Keratinocyte (primary cell): ENCODE data around the gene B4GALT4. TPM values are rescaled to one million over a fixed set of nuclear protein-coding genes. Genes with fewer than 3 reads are reported as not detected.
A peak's percentile ranks its signal among the peaks of the same experiment; 100 is the strongest.
"Not testable (repeated sequence)": the region's sequence is repeated elsewhere in the genome, so short reads cannot be mapped to it uniquely, and the experiment has no call there.

Experiments
- DNase-seq: peaks from one replicate; pipeline ENCODE4 v3.0.0-alpha.2; 2011; ENCODE audit warnings: low read depth, missing footprints, low spot score
- FAIRE-seq: peaks from 2 replicates; lab custom pipeline; 2011; peaks lifted over from hg19 to GRCh38; lab: Jason Lieb, UNC
- H2AFZ ChIP-seq: 2 replicates; pipeline ENCODE4 v1.6.0; 2012; ENCODE audit warnings: low read length, control low read depth, inconsistent platforms; ENCODE audit not compliant: control insufficient read depth
- H3K27ac ChIP-seq: 2 replicates; pipeline ENCODE4 v1.5.1; 2011; ENCODE audit warnings: low read length; ENCODE audit not compliant: control insufficient read depth, insufficient read depth
- H3K27me3 ChIP-seq: 3 replicates; pipeline ENCODE4 v1.6.0; 2011; ENCODE audit warnings: low read length; ENCODE audit not compliant: control insufficient read depth, insufficient read depth; ENCODE audit errors: extremely low read depth
- H3K36me3 ChIP-seq, 2 experiments: 2 replicates in 1 of 2; 3 replicates in 1 of 2; pipeline ENCODE4 v1.5.1; 2011; ENCODE audit warnings: low read length in 2 of 2, mild to moderate bottlenecking in 1 of 2; ENCODE audit not compliant: control insufficient read depth in 2 of 2, insufficient read depth in 2 of 2; ENCODE audit errors: extremely low read depth in 1 of 2
- H3K4me1 ChIP-seq: 3 replicates; pipeline ENCODE4 v1.5.1; 2011; ENCODE audit warnings: low read length; ENCODE audit not compliant: control insufficient read depth, insufficient read depth; ENCODE audit errors: extremely low read depth
- H3K4me2 ChIP-seq: 3 replicates; pipeline ENCODE4 v1.6.0; 2011; ENCODE audit warnings: low read depth, low read length; ENCODE audit not compliant: control insufficient read depth, insufficient read depth; ENCODE audit errors: extremely low read depth
- H3K4me3 ChIP-seq, 3 experiments: fragments of 200-600 bp in 1 of 3; sonication (generic) in 1 of 3; 2 replicates in 2 of 3; 3 replicates in 1 of 3; pipeline ENCODE4 v1.5.1; 2011 to 2016; ENCODE audit warnings: low read length in 3 of 3, mild to moderate bottlenecking in 3 of 3, control low read depth in 2 of 3, inconsistent platforms in 1 of 3, low read depth in 1 of 3, mixed read lengths in 1 of 3, mixed run types in 1 of 3, moderate library complexity in 1 of 3; ENCODE audit not compliant: control insufficient read depth in 2 of 3, insufficient read depth in 2 of 3; ENCODE audit errors: extremely low read depth in 1 of 3
- H3K79me2 ChIP-seq: 2 replicates; pipeline ENCODE4 v1.6.0; 2012; ENCODE audit warnings: low read length; ENCODE audit not compliant: control insufficient read depth, insufficient read depth
- H3K9ac ChIP-seq: 3 replicates; pipeline ENCODE4 v1.6.0; 2011; ENCODE audit warnings: low read length; ENCODE audit not compliant: control insufficient read depth, insufficient read depth; ENCODE audit errors: extremely low read depth
- H3K9me1 ChIP-seq: 3 replicates; pipeline ENCODE4 v1.6.0; 2011; ENCODE audit warnings: low read length; ENCODE audit not compliant: control insufficient read depth, insufficient read depth; ENCODE audit errors: extremely low read depth
- H3K9me3 ChIP-seq: 2 replicates; pipeline ENCODE4 v1.5.1; 2012; ENCODE audit warnings: low read depth, low read length; ENCODE audit not compliant: control insufficient read depth
- H4K20me1 ChIP-seq: 3 replicates; pipeline ENCODE4 v1.6.0; 2011; ENCODE audit warnings: low read length; ENCODE audit not compliant: control insufficient read depth, insufficient read depth; ENCODE audit errors: extremely low read depth
- CTCF ChIP-seq, 3 experiments: IDR thresholded peaks in 1 of 3; conservative IDR thresholded peaks in 1 of 3; optimal IDR thresholded peaks in 1 of 3; 2 replicates in 2 of 3; 3 replicates in 1 of 3; pipeline versions ENCODE3 to v1.5.1; 2011; ENCODE audit warnings: low read length in 3 of 3, mild to moderate bottlenecking in 3 of 3, moderate library complexity in 2 of 3, control low read depth in 1 of 3, inconsistent platforms in 1 of 3; ENCODE audit not compliant: insufficient read depth in 2 of 3; ENCODE audit errors: extremely low read depth in 1 of 3
- EZH2 ChIP-seq: IDR thresholded peaks from one replicate; pipeline ENCODE4 v1.6.1; 2012; ENCODE audit warnings: inconsistent platforms, mild to moderate bottlenecking, low read length, moderate library complexity
- dilution Hi-C: fragments of 300-500 bp; cut with MboI; formaldehyde crosslinking; loops from one replicate; pipeline ENCODE4 v1.7.0; 2020; ENCODE audit warnings: low sequenced_read_pairs; ENCODE audit not compliant: extremely low pct_ligation_motif_present
- polyA plus RNA-seq, 5 experiments: library from polyadenylated mRNA; depleted of rRNA in 3 of 5; stranded (reverse) in 3 of 5; stranded (forward) in 1 of 5; unstranded in 1 of 5; fragments of >200 nt; gene quantifications; 1 replicate in 1 of 5; 2 replicates in 3 of 5; 3 replicates in 1 of 5; pipeline versions ENCODE4 v1.2.1 to v1.2.3, GENCODE V29; 2011 to 2012; ENCODE audit warnings: missing spikeins in 2 of 5, low read depth in 1 of 5, low replicate concordance in 1 of 5

The B4GALT4 gene
- polyA plus RNA-seq, 1 donor (not counting 4 experiments of a cell fraction or from before 2014, with no cell fraction given): 43.3 TPM

- FAIRE-seq (no peak), DNase-seq (no peak)
- TF ChIP-seq EZH2 (no peak), CTCF (optimal IDR thresholded peaks at IDR 0.05 in 1 of 3, IDR thresholded peaks at IDR 0.05 in 1 of 3, conservative IDR thresholded peaks at IDR 0.05 in 1 of 3; ENCODE audit: extremely low read depth in 1 of 3, insufficient read depth in 2 of 3, low read length in 3 of 3) (no peak)
- Histone ChIP-seq H3K4me1 (peaks cover 22% of the 10 kb centered on the region), H2AFZ (no peak within 1 kb of the TSS), H3K36me3 (no peaks in the 10 kb centered on the region), H3K4me3 (peak within 1 kb of the TSS in 1 of 3 experiments; percentile 10), H3K9me3 (no peaks in the 10 kb centered on the region), H4K20me1 (no peaks in the 10 kb centered on the region), H3K27ac (no peak within 1 kb of the TSS), H3K4me2 (peak within 1 kb of the TSS; percentile 23), H3K79me2 (no peaks in the 10 kb centered on the region), H3K27me3 (no peaks in the 10 kb centered on the region), H3K9me1 (no peaks in the 10 kb centered on the region), H3K9ac (no peak within 1 kb of the TSS)
- dilution Hi-C loops: no loop called here
Measured at GRCh38 chr3:119173325-119173724, 67.4 kb downstream of the B4GALT4 start, which contains the start of gene UPK1B. UPK1B (plus strand) TSS chr3:119173598; CDS start chr3:119186742, 13,144 bp downstream.

DNA sequence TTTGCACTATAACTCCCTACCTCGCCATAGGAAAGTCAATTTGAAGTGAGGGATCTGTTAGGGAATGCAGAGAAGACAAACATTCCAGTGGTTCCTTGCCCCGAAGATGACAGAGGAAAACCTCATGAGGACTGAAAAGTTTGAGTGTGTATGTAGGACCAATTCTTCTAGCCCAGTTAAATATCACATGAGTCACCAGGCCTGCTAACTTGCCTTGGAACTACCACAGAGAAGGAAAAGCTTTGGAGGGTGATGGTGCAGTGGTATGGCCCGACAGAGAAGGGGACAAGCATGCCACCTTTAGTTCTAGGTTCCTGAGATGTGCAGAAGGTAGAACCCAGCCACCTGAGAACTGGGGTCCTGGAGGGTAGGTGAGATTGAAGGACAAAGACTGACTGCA, 69.9 kb downstream of the B4GALT4 start:
- TF ChIP-seq EZH2 (no peak), CTCF (optimal IDR thresholded peaks at IDR 0.05 in 1 of 3, IDR thresholded peaks at IDR 0.05 in 1 of 3, conservative IDR thresholded peaks at IDR 0.05 in 1 of 3; ENCODE audit: extremely low read depth in 1 of 3, insufficient read depth in 2 of 3, low read length in 3 of 3) (no peak)
- DNase-seq (no peak), FAIRE-seq (no peak)
- Histone ChIP-seq H3K27ac (no peak overlapping the region), H2AFZ (no peak overlapping the region), H3K9me1 (no peaks in the 10 kb centered on the region), H3K4me3 (no peak overlapping the region), H3K4me2 (no peak overlapping the region), H4K20me1 (no peaks in the 10 kb centered on the region), H3K4me1 (peaks cover 4% of the 10 kb centered on the region), H3K79me2 (no peaks in the 10 kb centered on the region), H3K9ac (no peak overlapping the region), H3K9me3 (no peaks in the 10 kb centered on the region), H3K27me3 (no peaks in the 10 kb centered on the region), H3K36me3 (no peaks in the 10 kb centered on the region)
- dilution Hi-C loops: no loop called here

DNA sequence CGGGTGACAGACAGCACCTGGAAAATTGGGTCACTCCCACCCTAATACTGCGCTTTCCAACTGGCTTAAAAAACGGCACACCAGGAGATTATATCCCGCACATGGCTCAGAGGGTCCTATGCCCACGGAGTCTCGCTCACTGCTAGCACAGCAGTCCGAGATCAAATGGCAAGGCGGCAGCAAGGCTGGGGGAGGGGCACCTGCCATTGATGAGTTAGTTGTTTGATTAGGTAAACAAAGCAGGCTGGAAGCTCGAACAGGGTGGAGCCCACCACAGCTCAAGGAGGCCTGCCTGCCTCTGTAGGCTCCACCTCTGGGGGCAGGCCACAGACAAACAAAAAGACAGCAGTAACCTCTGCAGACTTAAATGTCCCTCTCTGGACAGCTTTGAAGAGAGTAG, 75.9 kb downstream of the B4GALT4 start:
- H3K4me2 ChIP-seq, H4K20me1 ChIP-seq, H2AFZ ChIP-seq, H3K4me3 ChIP-seq, H3K4me1 ChIP-seq, H3K9ac ChIP-seq, H3K36me3 ChIP-seq, dilution Hi-C loops, FAIRE-seq, H3K79me2 ChIP-seq, H3K27ac ChIP-seq, H3K27me3 ChIP-seq, DNase-seq, H3K9me1 ChIP-seq, H3K9me3 ChIP-seq: not testable (repeated sequence)
